OCI-LY3 (cell line): ENCODE data around the gene GTF2A1.

Experiments
- CTCF ChIP-seq: fragments of 200-600, 300-600 bp; sonication (generic); IDR thresholded peaks from 2 replicates; pipeline ENCODE4 v1.5.1; 2014; ENCODE audit warnings: antibody characterized with exemption, low read length, low read depth
- EZH2phosphoT487 ChIP-seq: fragments of 200-600 bp; shearing (Covaris generic); IDR thresholded peaks from 2 replicates; pipeline ENCODE4 v1.6.1; 2018; ENCODE audit warnings: antibody characterized with exemption, mixed run types, low read depth

DNA sequence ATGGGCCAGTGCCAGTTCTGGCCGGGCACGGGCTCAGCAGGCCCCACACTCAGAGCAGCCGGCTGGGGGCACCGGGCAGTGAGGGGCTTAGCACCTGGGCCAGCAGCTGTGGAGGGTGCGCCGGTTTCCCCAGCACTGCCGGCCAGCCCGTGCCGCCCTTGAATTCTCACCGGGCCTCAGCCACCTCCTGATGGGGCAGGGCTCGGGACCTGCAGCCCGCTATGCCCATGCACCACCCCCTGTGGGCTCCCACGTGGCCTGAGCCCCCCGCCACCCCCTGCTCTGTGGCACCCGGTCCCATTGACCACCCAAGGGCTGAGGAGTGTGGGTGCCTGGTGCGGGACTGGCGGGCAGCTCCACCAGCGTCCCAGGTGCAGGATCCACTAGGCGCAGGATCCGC is 15.4 kb upstream of the GTF2A1 start:
- no peak for TF ChIP-seq CTCF
- no peak for TF ChIP-seq EZH2phosphoT487
